ENCODE results near the gene CRHR2. TPM values are rescaled to one million over a fixed set of nuclear protein-coding genes. Genes with fewer than 3 reads are reported as not detected.

CRHR2 gene
- total RNA-seq, 3 donors from 2014 or later (not counting 1 experiment from before 2014, with no cell fraction given): not detected

- Histone ChIP-seq H3K9me3 (ENCODE audit: control insufficient read depth, insufficient read depth, low read length) (no peaks in the 10 kb centered on the region), H3K4me1 (ENCODE audit: control insufficient read depth, insufficient read depth, low read length) (no peaks in the 10 kb centered on the region), H3K36me3 (ENCODE audit: control insufficient read depth, insufficient read depth, low read length) (no peaks in the 10 kb centered on the region), H3K27ac (ENCODE audit: low read length) (no peak overlapping the region), H3K4me3 (ENCODE audit: low read length) (no peak overlapping the region), H3K27me3 (ENCODE audit: control insufficient read depth, insufficient read depth, low read length) (no peaks in the 10 kb centered on the region)
- DNase-seq (no peak), ATAC-seq (no peak)
- H3K4me3 Mint-ChIP-seq: no peak overlapping the region
- no peaks in the 10 kb centered on the region for H3K9me3 Mint-ChIP-seq
- intact Hi-C loops (cut with micrococcal nuclease): no loop called here
- H3K36me3 Mint-ChIP-seq: no peaks in the 10 kb centered on the region
- H3K4me1 Mint-ChIP-seq: peaks cover 0 to 11% of the 10 kb centered on the region in 2 donors
- TF ChIP-seq CTCF (IDR thresholded peaks at IDR 0.05): no peak
- no peak overlapping the region for H3K27ac Mint-ChIP-seq
- peaks cover 0 to 3% of the 10 kb centered on the region in 2 donors for H3K27me3 Mint-ChIP-seq (ENCODE audit: low read depth in 2 of 2)
- WGBS (ENCODE audit: insufficient coverage): 92% methylated on average over 3 of the region's 3 CpGs
These were observed 18.7 kb upstream of the CRHR2 start for GRCh38 chr7:30700941-30701340.

GRCh38 chr7:30699706-30700495 is 17.6 kb upstream of the CRHR2 start:
- Mint-ChIP-seq H3K4me1 (peaks cover 0 to 11% of the 10 kb centered on the region in 2 donors), H3K27me3 (ENCODE audit: low read depth in 2 of 2) (peaks cover 0 to 3% of the 10 kb centered on the region in 2 donors), H3K36me3 (no peaks in the 10 kb centered on the region), H3K4me3 (no peak overlapping the region), H3K27ac (no peak overlapping the region), H3K9me3 (no peaks in the 10 kb centered on the region)
- Histone ChIP-seq H3K36me3 (ENCODE audit: control insufficient read depth, insufficient read depth, low read length) (no peaks in the 10 kb centered on the region), H3K27me3 (ENCODE audit: control insufficient read depth, insufficient read depth, low read length) (no peaks in the 10 kb centered on the region), H3K9me3 (ENCODE audit: control insufficient read depth, insufficient read depth, low read length) (no peaks in the 10 kb centered on the region), H3K27ac (ENCODE audit: low read length) (no peak overlapping the region), H3K4me3 (ENCODE audit: low read length) (no peak overlapping the region), H3K4me1 (ENCODE audit: control insufficient read depth, insufficient read depth, low read length) (no peaks in the 10 kb centered on the region)
- DNase-seq (no peak), ATAC-seq (no peak)
- WGBS (ENCODE audit: insufficient coverage): 79% methylated on average over 16 of the region's 17 CpGs
- TF ChIP-seq CTCF (IDR thresholded peaks at IDR 0.05): no peak
- intact Hi-C loops (cut with micrococcal nuclease): no loop called here

- H3K4me1 Mint-ChIP-seq: peaks cover 0 to 11% of the 10 kb centered on the region in 2 donors
- no peaks in the 10 kb centered on the region for H3K36me3 Mint-ChIP-seq
- H3K27me3 Mint-ChIP-seq (ENCODE audit: low read depth in 2 of 2): peaks cover 0 to 3% of the 10 kb centered on the region in 2 donors
- WGBS (ENCODE audit: insufficient coverage): 85% methylated on average over 4 of the region's 4 CpGs
- H3K27ac Mint-ChIP-seq: no peak overlapping the region
- no peak for ATAC-seq
- no peak for DNase-seq
- no peak overlapping the region for H3K4me3 Mint-ChIP-seq
- no peak for TF ChIP-seq CTCF (IDR thresholded peaks at IDR 0.05)
- H3K9me3 Mint-ChIP-seq: no peaks in the 10 kb centered on the region
- Histone ChIP-seq H3K36me3 (ENCODE audit: control insufficient read depth, insufficient read depth, low read length) (no peaks in the 10 kb centered on the region), H3K4me1 (ENCODE audit: control insufficient read depth, insufficient read depth, low read length) (no peaks in the 10 kb centered on the region), H3K4me3 (ENCODE audit: low read length) (no peak overlapping the region), H3K27me3 (ENCODE audit: control insufficient read depth, insufficient read depth, low read length) (no peaks in the 10 kb centered on the region), H3K27ac (ENCODE audit: low read length) (no peak overlapping the region), H3K9me3 (ENCODE audit: control insufficient read depth, insufficient read depth, low read length) (no peaks in the 10 kb centered on the region)
- intact Hi-C loops (cut with micrococcal nuclease): no loop called here
These were observed 16.2 kb upstream of the CRHR2 start for GRCh38 chr7:30698481-30698880.

Data from natural killer cell (primary cell).